MCF 10A (cell line): ENCODE measurements around the gene CSRNP2. TPM values are rescaled to one million over a fixed set of nuclear protein-coding genes. Genes with fewer than 3 reads are reported as not detected.

Experiments
- BruUV-seq: library from RNA; stranded (reverse); fragments of 400-500 nt; replicated peaks from 2 replicates; lab custom pipeline; 2021; lab: Mats Ljungman, UMichigan
- CTCF ChIA-PET: fragments of 300-600 bp; sonication (Branson Sonifier 250); formaldehyde crosslinking; extraction: SDS; loops from one replicate; lab custom pipeline; 2021; ENCODE audit warnings: antibody characterized with exemption, inconsistent platforms; lab: Yijun Ruan, JAX
- POLR2A ChIA-PET: fragments of 300-600, 350-650 bp; sonication (Branson Sonifier 250); formaldehyde crosslinking; extraction: SDS; loops from one replicate; lab custom pipeline; 2020; ENCODE audit warnings: antibody characterized with exemption, inconsistent platforms; lab: Yijun Ruan, JAX
- DNase-seq: peaks from one replicate; pipeline ENCODE4 v3.0.0-alpha.2; 2018; ENCODE audit not compliant: unreplicated experiment
- H3K27ac Mint-ChIP-seq: one replicate; pipeline ENCODE4 v1.8.0; 2022; ENCODE audit warnings: mild to moderate bottlenecking, low read depth, mixed read lengths; ENCODE audit not compliant: unreplicated experiment
- H3K27me3 Mint-ChIP-seq: one replicate; pipeline ENCODE4 v1.8.0; 2022; ENCODE audit warnings: mixed read lengths; ENCODE audit not compliant: insufficient read depth, unreplicated experiment
- H3K36me3 Mint-ChIP-seq: one replicate; pipeline ENCODE4 v1.8.0; 2022; ENCODE audit warnings: mild to moderate bottlenecking, moderate library complexity, mixed read lengths; ENCODE audit not compliant: insufficient read depth, unreplicated experiment
- H3K4me1 Mint-ChIP-seq: one replicate; pipeline ENCODE4 v1.8.0; 2022; ENCODE audit warnings: mixed read lengths; ENCODE audit not compliant: insufficient read depth, unreplicated experiment
- H3K4me3 Mint-ChIP-seq: one replicate; pipeline ENCODE4 v1.8.0; 2022; ENCODE audit warnings: mild to moderate bottlenecking, moderate library complexity, mixed read lengths; ENCODE audit not compliant: unreplicated experiment
- H3K9me3 Mint-ChIP-seq: one replicate; pipeline ENCODE4 v1.8.0; 2022; ENCODE audit warnings: mixed read lengths; ENCODE audit not compliant: unreplicated experiment
- intact Hi-C: fragments of 100-400 bp; cut with micrococcal nuclease; formaldehyde crosslinking; loops from 2 replicates; pipeline ENCODE4 v1.14.1; 2022
- total RNA-seq: library from RNA; stranded (reverse); gene quantifications from 2 replicates; pipeline ENCODE4 v1.2.3, GENCODE V29; 2022
- TF ChIP-seq, protein P1 (sequence below): fragments of 200-600 bp; IDR thresholded peaks from one replicate; pipeline ENCODE4 v1.8.0; 2022; ENCODE audit warnings: antibody characterized with exemption, mild to moderate bottlenecking; ENCODE audit not compliant: unreplicated experiment

CSRNP2 gene
- total RNA-seq, 1 experiment from 2014 or later = 46.3 TPM

DNA sequence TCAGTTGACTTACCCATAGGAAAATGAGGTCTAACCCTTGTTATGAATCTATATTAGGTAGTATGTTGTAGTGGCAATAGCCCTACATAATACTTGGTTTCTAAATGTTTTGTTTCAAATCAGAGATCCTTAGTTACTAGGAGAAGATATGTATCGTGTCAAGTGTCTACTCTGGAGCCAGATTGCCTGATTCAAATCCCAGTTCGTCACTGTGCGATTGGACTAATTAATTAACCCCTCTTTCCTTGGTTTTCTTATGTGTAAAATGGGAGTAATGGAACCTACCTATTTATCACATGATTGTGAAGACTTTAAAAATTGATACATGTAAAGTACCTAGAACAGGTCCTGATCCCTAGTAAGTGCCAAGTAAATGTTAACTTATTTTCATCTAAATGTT, 33.9 kb downstream of the CSRNP2 start:
- Mint-ChIP-seq H3K4me3 (peak overlapping the region; percentile 94), H3K9me3 (no peaks in the 10 kb centered on the region), H3K4me1 (peaks cover 7% of the 10 kb centered on the region), H3K36me3 (peaks cover 45% of the 10 kb centered on the region), H3K27ac (peak overlapping the region; percentile 93), H3K27me3 (no peaks in the 10 kb centered on the region)
- TF ChIP-seq, protein P1, sequence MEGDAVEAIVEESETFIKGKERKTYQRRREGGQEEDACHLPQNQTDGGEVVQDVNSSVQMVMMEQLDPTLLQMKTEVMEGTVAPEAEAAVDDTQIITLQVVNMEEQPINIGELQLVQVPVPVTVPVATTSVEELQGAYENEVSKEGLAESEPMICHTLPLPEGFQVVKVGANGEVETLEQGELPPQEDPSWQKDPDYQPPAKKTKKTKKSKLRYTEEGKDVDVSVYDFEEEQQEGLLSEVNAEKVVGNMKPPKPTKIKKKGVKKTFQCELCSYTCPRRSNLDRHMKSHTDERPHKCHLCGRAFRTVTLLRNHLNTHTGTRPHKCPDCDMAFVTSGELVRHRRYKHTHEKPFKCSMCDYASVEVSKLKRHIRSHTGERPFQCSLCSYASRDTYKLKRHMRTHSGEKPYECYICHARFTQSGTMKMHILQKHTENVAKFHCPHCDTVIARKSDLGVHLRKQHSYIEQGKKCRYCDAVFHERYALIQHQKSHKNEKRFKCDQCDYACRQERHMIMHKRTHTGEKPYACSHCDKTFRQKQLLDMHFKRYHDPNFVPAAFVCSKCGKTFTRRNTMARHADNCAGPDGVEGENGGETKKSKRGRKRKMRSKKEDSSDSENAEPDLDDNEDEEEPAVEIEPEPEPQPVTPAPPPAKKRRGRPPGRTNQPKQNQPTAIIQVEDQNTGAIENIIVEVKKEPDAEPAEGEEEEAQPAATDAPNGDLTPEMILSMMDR = no peak
- ChIA-PET CTCF (no interaction called here), POLR2A (interaction anchor here (0.6 to 5.7 kb wide), 13 partner anchors 11 to 285 kb away, joined by 3 to 108 read pairs (median 4); partner anchors contain the start of genes ATF1, CSRNP2 and SLC11A2)
- DNase-seq = no peak
- BruUV-seq = no TSS peak
- intact Hi-C loops = loop anchor here (2.0 to 10.0 kb wide), 5 partner anchors 33 to 282 kb away; partner anchors contain the start of genes CSRNP2, DAZAP2 and POU6F1

DNA sequence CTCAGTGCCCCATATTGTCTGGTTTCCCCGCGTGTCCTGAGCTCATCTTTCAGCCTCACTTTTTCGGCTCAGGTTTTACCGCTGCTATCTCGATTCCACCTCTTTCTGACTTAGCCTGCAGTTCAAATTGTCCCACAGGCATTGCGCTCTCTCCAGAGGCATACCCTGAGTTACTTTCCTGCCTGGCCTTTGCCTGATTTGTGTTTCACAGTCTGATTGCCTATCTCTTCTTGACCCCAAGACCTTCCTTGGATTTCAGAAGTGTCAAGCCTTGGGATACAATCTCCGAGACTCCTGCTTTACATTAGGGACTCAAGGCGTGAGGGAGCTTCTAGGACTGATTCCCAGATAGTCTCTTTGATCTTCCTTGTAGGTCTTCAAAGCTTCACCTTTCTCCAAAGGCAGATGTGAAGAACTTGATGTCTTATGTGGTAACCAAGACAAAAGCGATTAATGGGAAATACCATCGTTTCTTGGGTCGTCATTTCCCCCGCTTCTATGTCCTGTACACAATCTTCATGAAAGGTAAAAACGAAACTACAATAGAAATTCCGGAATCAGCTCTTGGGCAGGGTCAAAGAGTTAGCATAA, 34.6 kb downstream of the CSRNP2 start:
- Mint-ChIP-seq H3K36me3 (peaks cover 38% of the 10 kb centered on the region), H3K4me1 (peaks cover 7% of the 10 kb centered on the region), H3K27me3 (no peaks in the 10 kb centered on the region), H3K27ac (peak overlapping the region; percentile 93), H3K9me3 (no peaks in the 10 kb centered on the region), H3K4me3 (peak overlapping the region; percentile 94)
- CTCF ChIA-PET = interaction anchor here (0.5 to 0.9 kb wide), 3 partner anchors 14 to 1009 kb away, joined by 3 read pairs; no protein-coding TSS in a partner anchor
- TSS peak; percentile 58 for BruUV-seq
- TF ChIP-seq, protein P1 = no peak
- POLR2A ChIA-PET = interaction anchor here (0.5 to 5.7 kb wide), 24 partner anchors 8 to 284 kb away, joined by 3 to 108 read pairs (median 4); partner anchors contain the start of genes ATF1, CSRNP2, DAZAP2 and SLC11A2
- intact Hi-C loops = loop anchor here (1.0 to 10.0 kb wide), 6 partner anchors 34 to 293 kb away; partner anchors contain the start of genes CSRNP2, DAZAP2 and POU6F1
- DNase-seq = peak; percentile 16

DNA sequence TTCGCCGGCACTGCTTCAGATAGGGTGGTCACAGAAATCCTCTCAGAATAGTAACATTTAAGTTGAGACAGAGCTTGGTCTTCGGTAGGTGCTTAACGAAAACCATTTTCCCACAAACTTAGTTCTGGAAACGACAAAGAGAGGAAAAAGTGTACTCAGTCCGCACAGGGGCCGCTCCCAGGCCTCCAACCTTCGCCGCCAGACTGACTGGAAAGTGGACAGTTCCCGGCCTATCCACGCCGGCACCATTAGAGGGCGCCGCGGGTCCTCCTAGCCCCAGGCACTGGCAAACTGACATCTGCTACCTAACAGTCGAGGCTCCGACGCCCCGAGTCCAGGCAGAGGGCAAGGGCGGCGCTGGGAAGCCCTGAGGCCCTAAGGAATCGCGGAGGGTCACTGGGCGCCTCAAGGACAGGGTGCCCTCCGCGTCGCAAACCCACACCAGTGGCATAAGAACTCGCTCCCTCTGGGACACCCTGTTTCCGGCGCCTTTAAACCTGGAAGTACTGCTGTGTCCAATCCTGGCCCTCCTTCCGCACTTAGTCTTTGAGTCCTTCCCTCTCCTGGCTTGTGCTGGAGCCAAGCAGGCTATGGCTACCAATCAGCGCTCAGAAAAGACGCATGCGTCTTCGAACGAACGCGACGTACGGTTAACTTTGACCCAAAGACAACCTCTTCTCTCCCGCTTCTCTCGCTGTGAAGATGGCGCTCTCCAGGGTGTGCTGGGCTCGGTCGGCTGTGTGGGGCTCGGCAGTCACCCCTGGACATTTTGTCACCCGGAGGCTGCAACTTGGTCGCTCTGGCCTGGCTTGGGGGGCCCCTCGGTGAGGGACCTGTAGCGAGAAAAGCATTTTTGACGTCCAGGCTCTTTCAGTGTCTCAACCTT, 35.5 kb downstream of the CSRNP2 start, which contains the start of gene LETMD1:
Gene LETMD1 (plus strand): TSS at position 673 of the 886 bp plus-strand sequence. CDS start 30 bp downstream, at position 703.
- H3K4me3 Mint-ChIP-seq = peak within 1 kb of the TSS; percentile 94
- TF ChIP-seq, protein P1 = peak; percentile 90
- intact Hi-C loops = loop anchor here (1.0 to 10.0 kb wide), 7 partner anchors 35 to 293 kb away; partner anchors contain the start of genes CSRNP2, DAZAP2 and POU6F1
- H3K27ac Mint-ChIP-seq = peak within 1 kb of the TSS; percentile 93
- ChIA-PET CTCF (interaction anchor here (0.6 to 2.9 kb wide), 9 partner anchors 9 to 293 kb away, joined by 3 to 14 read pairs (median 3); no protein-coding TSS in a partner anchor), POLR2A (interaction anchor here (0.6 to 5.7 kb wide), 22 partner anchors 12 to 284 kb away, joined by 3 to 108 read pairs (median 4); partner anchors contain the start of genes ATF1, CSRNP2, DAZAP2 and SLC11A2)
- TSS peak; percentile 88 for BruUV-seq
- H3K4me1 Mint-ChIP-seq = peaks cover 7% of the 10 kb centered on the region
- peaks cover 31% of the 10 kb centered on the region for H3K36me3 Mint-ChIP-seq
- no peaks in the 10 kb centered on the region for H3K9me3 Mint-ChIP-seq
- peak; percentile 99 for DNase-seq
- no peaks in the 10 kb centered on the region for H3K27me3 Mint-ChIP-seq
